CD14-positive monocyte (primary cell): ENCODE data around the gene ROBO2. TPM values are rescaled to one million over a fixed set of nuclear protein-coding genes. Genes with fewer than 3 reads are reported as not detected.

Experiments
- DNase-seq, 3 donors: peaks; one replicate each; pipeline ENCODE4 v3.0.0-alpha.2; 2011 to 2022
- H2AFZ ChIP-seq: 2 replicates; pipeline ENCODE4 v1.6.0; 2012; ENCODE audit warnings: mild to moderate bottlenecking, low read depth, low read length, inconsistent platforms; ENCODE audit not compliant: insufficient read depth, poor library complexity, severe bottlenecking
- H3K27ac ChIP-seq, 2 donors: 1 replicate in 1 of 2; 2 replicates in 1 of 2; pipeline ENCODE4 v1.5.1; 2012 to 2013; ENCODE audit warnings: low read length in 2 of 2, control low read depth in 1 of 2, inconsistent platforms in 1 of 2, low read depth in 1 of 2, mild to moderate bottlenecking in 1 of 2
- H3K27me3 ChIP-seq, 2 donors: one replicate each; pipeline versions ENCODE4 v1.6.0 to v1.6.1; 2011 to 2013; ENCODE audit warnings: low read length in 2 of 2; ENCODE audit not compliant: control insufficient read depth in 2 of 2, insufficient read depth in 2 of 2
- H3K36me3 ChIP-seq, 2 donors: replicated peaks in 1 of 2; 1 replicate in 1 of 2; 2 replicates in 1 of 2; pipeline versions ENCODE4 v1.5.1 to v1.6.1; 2012 to 2013; ENCODE audit warnings: low read length in 2 of 2, control low read depth in 1 of 2, inconsistent platforms in 1 of 2, mild to moderate bottlenecking in 1 of 2; ENCODE audit not compliant: insufficient read depth in 2 of 2, control insufficient read depth in 1 of 2
- H3K4me1 ChIP-seq, 2 donors: 1 replicate in 1 of 2; 2 replicates in 1 of 2; pipeline versions ENCODE4 v1.5.1 to v1.6.1; 2012 to 2013; ENCODE audit warnings: low read length in 2 of 2, control low read depth in 1 of 2, inconsistent platforms in 1 of 2, mild to moderate bottlenecking in 1 of 2, moderate library complexity in 1 of 2; ENCODE audit not compliant: insufficient read depth in 2 of 2, control insufficient read depth in 1 of 2
- H3K4me2 ChIP-seq: replicated peaks from 2 replicates; pipeline ENCODE3; 2012; ENCODE audit warnings: low read length, moderate library complexity, mild to moderate bottlenecking; ENCODE audit not compliant: poor library complexity, severe bottlenecking; ENCODE audit errors: extremely low read depth
- H3K4me3 ChIP-seq, 3 experiments: fragments of 200-600 bp in 1 of 3; sonication (generic) in 1 of 3; replicated peaks in 1 of 3; 1 replicate in 2 of 3; 2 replicates in 1 of 3; pipeline ENCODE4 v1.5.1; 2011 to 2013; ENCODE audit warnings: low read length in 3 of 3, mild to moderate bottlenecking in 3 of 3, control low read depth in 2 of 3, low read depth in 2 of 3, inconsistent platforms in 1 of 3, moderate library complexity in 1 of 3
- H3K79me2 ChIP-seq: 2 replicates; pipeline ENCODE4 v1.6.0; 2012; ENCODE audit warnings: mild to moderate bottlenecking, control low read depth, inconsistent platforms, low read length, moderate library complexity; ENCODE audit not compliant: insufficient read depth
- H3K9ac ChIP-seq: 2 replicates; pipeline ENCODE4 v1.6.0; 2017; ENCODE audit warnings: low read length, mild to moderate bottlenecking; ENCODE audit not compliant: insufficient read depth, poor library complexity, severe bottlenecking
- H3K9me3 ChIP-seq, 2 donors: replicated peaks in 1 of 2; 1 replicate in 1 of 2; 2 replicates in 1 of 2; pipeline versions ENCODE4 v1.5.1 to v1.6.1; 2012 to 2013; ENCODE audit warnings: low read length in 2 of 2, control low read depth in 1 of 2; ENCODE audit not compliant: control insufficient read depth in 1 of 2, insufficient read depth in 1 of 2
- H4K20me1 ChIP-seq: 2 replicates; pipeline ENCODE4 v1.6.0; 2012; ENCODE audit warnings: mild to moderate bottlenecking, low read length, control low read depth, moderate library complexity; ENCODE audit not compliant: insufficient read depth
- H3K27ac Mint-ChIP-seq, 7 donors: one replicate each; pipeline ENCODE4 v1.8.0; 2020; ENCODE audit warnings: mild to moderate bottlenecking in 7 of 7, mixed read lengths in 7 of 7, moderate library complexity in 6 of 7, inconsistent platforms in 2 of 7
- H3K27me3 Mint-ChIP-seq, 3 donors: one replicate each; pipeline ENCODE4 v1.8.0; 2021 to 2022; ENCODE audit warnings: low read depth in 3 of 3, mild to moderate bottlenecking in 3 of 3, mixed read lengths in 3 of 3, moderate library complexity in 3 of 3, inconsistent platforms in 1 of 3
- H3K36me3 Mint-ChIP-seq, 2 donors: one replicate each; pipeline ENCODE4 v1.8.0; 2020; ENCODE audit warnings: mixed read lengths in 2 of 2, inconsistent platforms in 1 of 2, mild to moderate bottlenecking in 1 of 2
- H3K4me1 Mint-ChIP-seq: one replicate; pipeline ENCODE4 v1.8.0; 2020; ENCODE audit warnings: mild to moderate bottlenecking, mixed read lengths
- H3K4me3 Mint-ChIP-seq, 2 donors: one replicate each; pipeline ENCODE4 v1.8.0; 2020; ENCODE audit warnings: mild to moderate bottlenecking in 2 of 2, mixed read lengths in 2 of 2, moderate library complexity in 1 of 2
- H3K9me3 Mint-ChIP-seq, 7 donors: one replicate each; pipeline ENCODE4 v1.8.0; 2020 to 2022; ENCODE audit warnings: mixed read lengths in 7 of 7, mild to moderate bottlenecking in 6 of 7, moderate library complexity in 6 of 7, inconsistent platforms in 2 of 7
- WGBS: methylation state at CpG from one replicate; pipeline ENCODE4 v1.1.5; 2013; ENCODE audit warnings: missing lambda C conversion rate; ENCODE audit not compliant: insufficient coverage; 5-methylcytosine and 5-hydroxymethylcytosine counted together
- intact Hi-C, 2 donors: fragments of 100-400 bp; cut with micrococcal nuclease; formaldehyde crosslinking; loops; one replicate each; pipeline versions ENCODE4 v1.15.0 to v1.15.1; 2023
- polyA plus RNA-seq, 3 donors: library from polyadenylated mRNA; depleted of rRNA in 1 of 3; unstranded in 2 of 3; stranded (reverse) in 1 of 3; fragments of 300-500 nt in 2 of 3; fragments of >200 nt in 1 of 3; fragmentation: Illumina TruSeq in 2 of 3; gene quantifications; 1 replicate in 2 of 3; 2 replicates in 1 of 3; pipeline ENCODE4 v1.2.3, GENCODE V29; 2012 to 2021
- TF ChIP-seq, protein P1 (sequence below): fragments of 200-600 bp; IDR thresholded peaks from one replicate; pipeline ENCODE4 v1.8.0; 2022; ENCODE audit warnings: antibody characterized with exemption, mild to moderate bottlenecking

Gene ROBO2
- polyA plus RNA-seq, 3 donors = not detected

DNA sequence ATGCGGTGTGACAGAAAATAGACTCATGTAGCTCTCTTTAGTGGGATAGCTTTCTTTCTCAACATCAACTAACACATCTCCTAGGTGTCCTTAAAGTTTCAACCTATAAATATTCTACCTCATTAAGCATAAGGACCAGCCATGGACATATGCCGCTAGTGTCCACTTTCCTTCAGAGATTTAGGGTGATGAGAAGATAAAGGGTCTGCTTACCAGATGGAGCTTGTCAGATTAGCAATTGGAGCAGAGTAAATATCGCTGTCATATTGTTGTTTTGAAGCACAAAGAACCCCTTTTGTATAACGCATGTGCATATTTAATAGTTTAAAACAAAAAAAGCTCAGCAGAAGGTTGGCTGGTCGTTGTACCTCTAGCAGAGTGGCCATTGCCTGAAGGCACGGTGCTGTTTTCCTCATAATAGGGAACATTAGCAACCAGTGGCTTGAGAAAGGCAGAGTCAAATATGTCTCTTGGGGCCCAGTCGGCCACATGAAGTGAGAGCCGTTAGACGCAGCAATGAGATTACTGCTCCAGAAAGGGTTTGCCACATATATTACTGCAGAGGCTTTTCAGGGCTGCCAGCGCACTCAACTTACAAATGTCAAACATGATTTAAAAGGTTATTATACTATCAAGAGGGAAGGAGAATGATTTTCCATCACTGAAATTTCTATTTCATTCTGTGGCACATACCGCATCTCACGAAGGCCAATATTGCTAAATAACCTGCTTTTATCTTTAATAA lies 264.2 kb downstream of the ROBO2 start:
- DNase-seq = no peak
- TF ChIP-seq, protein P1, sequence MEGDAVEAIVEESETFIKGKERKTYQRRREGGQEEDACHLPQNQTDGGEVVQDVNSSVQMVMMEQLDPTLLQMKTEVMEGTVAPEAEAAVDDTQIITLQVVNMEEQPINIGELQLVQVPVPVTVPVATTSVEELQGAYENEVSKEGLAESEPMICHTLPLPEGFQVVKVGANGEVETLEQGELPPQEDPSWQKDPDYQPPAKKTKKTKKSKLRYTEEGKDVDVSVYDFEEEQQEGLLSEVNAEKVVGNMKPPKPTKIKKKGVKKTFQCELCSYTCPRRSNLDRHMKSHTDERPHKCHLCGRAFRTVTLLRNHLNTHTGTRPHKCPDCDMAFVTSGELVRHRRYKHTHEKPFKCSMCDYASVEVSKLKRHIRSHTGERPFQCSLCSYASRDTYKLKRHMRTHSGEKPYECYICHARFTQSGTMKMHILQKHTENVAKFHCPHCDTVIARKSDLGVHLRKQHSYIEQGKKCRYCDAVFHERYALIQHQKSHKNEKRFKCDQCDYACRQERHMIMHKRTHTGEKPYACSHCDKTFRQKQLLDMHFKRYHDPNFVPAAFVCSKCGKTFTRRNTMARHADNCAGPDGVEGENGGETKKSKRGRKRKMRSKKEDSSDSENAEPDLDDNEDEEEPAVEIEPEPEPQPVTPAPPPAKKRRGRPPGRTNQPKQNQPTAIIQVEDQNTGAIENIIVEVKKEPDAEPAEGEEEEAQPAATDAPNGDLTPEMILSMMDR = no peak
- Histone ChIP-seq H3K4me2 (no peak overlapping the region), H3K9me3 (no peaks in the 10 kb centered on the region), H3K4me3 (no peak overlapping the region), H4K20me1 (no peaks in the 10 kb centered on the region), H3K79me2 (no peaks in the 10 kb centered on the region), H3K27ac (no peak overlapping the region), H3K36me3 (no peaks in the 10 kb centered on the region), H3K27me3 (no peaks in the 10 kb centered on the region), H3K9ac (no peak overlapping the region), H2AFZ (no peak overlapping the region), H3K4me1 (no peaks in the 10 kb centered on the region)
- Mint-ChIP-seq H3K4me3 (no peak overlapping the region), H3K9me3 (peaks cover 0 to 2% (median 0%) of the 10 kb centered on the region in 7 donors), H3K4me1 (no peaks in the 10 kb centered on the region), H3K27me3 (no peaks in the 10 kb centered on the region), H3K36me3 (no peaks in the 10 kb centered on the region), H3K27ac (no peak overlapping the region)
- intact Hi-C loops = no loop called here
- WGBS = 86% methylated on average over 2 of the region's 12 CpGs

DNA sequence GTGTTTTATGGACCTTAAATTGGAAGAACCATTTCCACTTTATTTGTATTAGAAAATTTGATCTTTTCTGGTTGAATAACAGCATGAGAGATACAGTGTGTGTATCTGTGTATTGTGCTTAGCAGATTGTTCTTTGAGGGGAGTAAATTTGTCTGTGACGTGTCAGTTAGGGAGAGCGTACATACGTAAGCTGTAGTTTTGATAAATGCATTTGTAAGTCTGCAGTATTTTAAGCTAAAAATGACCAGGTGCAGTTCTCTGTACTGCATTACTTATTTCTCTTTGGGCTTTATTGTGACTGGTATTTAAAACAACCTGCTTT lies 264.8 kb downstream of the ROBO2 start:
- no peaks in the 10 kb centered on the region for H3K36me3 Mint-ChIP-seq
- H3K27ac Mint-ChIP-seq = no peak overlapping the region
- intact Hi-C loops = no loop called here
- Histone ChIP-seq H3K4me1 (no peaks in the 10 kb centered on the region), H3K27me3 (no peaks in the 10 kb centered on the region), H3K9ac (no peak overlapping the region), H3K9me3 (no peaks in the 10 kb centered on the region), H3K36me3 (no peaks in the 10 kb centered on the region), H3K79me2 (no peaks in the 10 kb centered on the region), H3K27ac (no peak overlapping the region), H2AFZ (no peak overlapping the region), H3K4me2 (no peak overlapping the region), H4K20me1 (no peaks in the 10 kb centered on the region), H3K4me3 (no peak overlapping the region)
- no peak overlapping the region for H3K4me3 Mint-ChIP-seq
- TF ChIP-seq, protein P1 = no peak
- no CpG with 5 or more reads among the region's 3 CpGs for WGBS
- no peaks in the 10 kb centered on the region for H3K4me1 Mint-ChIP-seq
- H3K27me3 Mint-ChIP-seq = no peaks in the 10 kb centered on the region
- no peak for DNase-seq
- H3K9me3 Mint-ChIP-seq = peaks cover 0 to 2% (median 0%) of the 10 kb centered on the region in 7 donors
